GM21526 (cell line): Measurements from ENCODE around the gene EHBP1L1.
A peak's percentile ranks its signal among the peaks of the same experiment; 100 is the strongest.
"Not testable (repeated sequence)": the region's sequence is repeated elsewhere in the genome, so short reads cannot be mapped to it uniquely, and the experiment has no call there.

Experiments used
- ATAC-seq: cut with Tn5 transposase; IDR thresholded peaks from one replicate; pipeline ENCODE4 v1.9.1; 2021; ENCODE audit warnings: moderate library complexity; ENCODE audit not compliant: unreplicated experiment, low FRiP score

The EHBP1L1 gene

GRCh38 chr11:65559951-65560537 lies 15.8 kb upstream of the EHBP1L1 start:
- ATAC-seq, result no peak

- ATAC-seq, result no peak
Observed at GRCh38 chr11:65560555-65561418, 15.1 kb upstream of the EHBP1L1 start.

- no peak for ATAC-seq
Observed at GRCh38 chr11:65562020-65562419, 13.8 kb upstream of the EHBP1L1 start.

GRCh38 chr11:65562788-65563187 lies 13.1 kb upstream of the EHBP1L1 start:
- ATAC-seq, result no peak

- no peak for ATAC-seq
Observed at GRCh38 chr11:65563601-65564000, 12.3 kb upstream of the EHBP1L1 start.

- ATAC-seq, result not testable (repeated sequence)
Observed at GRCh38 chr11:65564879-65565559, 10.8 kb upstream of the EHBP1L1 start.

GRCh38 chr11:65565624-65566453 lies 10.0 kb upstream of the EHBP1L1 start:
- no peak for ATAC-seq

- ATAC-seq, result peak; percentile 1
Observed at GRCh38 chr11:65569164-65569972, 6.5 kb upstream of the EHBP1L1 start.

- ATAC-seq, result peak; percentile 43
Observed at GRCh38 chr11:65569973-65570918, 5.6 kb upstream of the EHBP1L1 start, which contains the start of gene ZNRD2. TSS of gene ZNRD2 (plus strand) at chr11:65570477. CDS start at chr11:65570492, 15 bp downstream.

- no peak for ATAC-seq
Observed at GRCh38 chr11:65571420-65571819, 4.4 kb upstream of the EHBP1L1 start.

GRCh38 chr11:65571940-65572339 lies 3.9 kb upstream of the EHBP1L1 start:
- no peak for ATAC-seq

- ATAC-seq, result no peak
Observed at GRCh38 chr11:65572356-65573051, 3.3 kb upstream of the EHBP1L1 start, which contains the start of gene FAM89B. TSS of gene FAM89B (plus strand) at chr11:65572538. CDS start at chr11:65572670, 132 bp downstream.

- no peak for ATAC-seq
Observed at GRCh38 chr11:65573391-65574079, 2.3 kb upstream of the EHBP1L1 start.

GRCh38 chr11:65574109-65574810 lies 1.6 kb upstream of the EHBP1L1 start:
- no peak for ATAC-seq

- no peak for ATAC-seq
Observed at GRCh38 chr11:65574811-65575567, 864 bp upstream of the EHBP1L1 start.
